22Rv1 (cell line): ENCODE results near the gene TM7SF3.
"Not testable (repeated sequence)": the region's sequence is repeated elsewhere in the genome, so short reads cannot be mapped to it uniquely, and the experiment has no call there.

ENCODE experiments used
- H3K27ac ChIP-seq: fragments of 450-650 bp; 2 replicates; pipeline ENCODE4 v1.5.1; 2017
- ZFX ChIP-seq: fragments of 450-650 bp; IDR thresholded peaks from 2 replicates; pipeline ENCODE4 v1.6.1; 2017; ENCODE audit warnings: antibody characterized with exemption, borderline replicate concordance
- TF ChIP-seq, protein P1 (sequence below): fragments of 450-650 bp; IDR thresholded peaks from 2 replicates; pipeline ENCODE4 v1.5.1; 2017; ENCODE audit warnings: mild to moderate bottlenecking

Gene TM7SF3

DNA sequence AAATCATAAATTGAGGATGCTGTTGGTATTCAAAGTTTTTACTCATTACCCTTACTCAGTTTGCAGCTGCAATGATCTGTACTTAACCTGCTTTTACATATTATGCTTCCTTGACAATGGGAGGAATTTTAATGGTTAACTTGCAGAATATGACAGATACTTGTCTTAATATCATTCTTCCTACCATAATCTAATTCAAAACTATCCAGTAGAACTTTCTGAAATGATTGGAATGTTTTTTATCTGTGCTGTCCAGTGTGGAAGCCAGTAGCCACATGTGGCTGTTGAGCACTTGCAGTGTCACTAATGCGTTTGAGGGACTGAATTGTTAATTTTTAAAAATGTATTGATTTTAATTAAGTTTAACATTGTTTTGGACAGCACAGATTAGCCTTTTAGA is 52.4 kb downstream of the TM7SF3 start:
- TF ChIP-seq, protein P1, sequence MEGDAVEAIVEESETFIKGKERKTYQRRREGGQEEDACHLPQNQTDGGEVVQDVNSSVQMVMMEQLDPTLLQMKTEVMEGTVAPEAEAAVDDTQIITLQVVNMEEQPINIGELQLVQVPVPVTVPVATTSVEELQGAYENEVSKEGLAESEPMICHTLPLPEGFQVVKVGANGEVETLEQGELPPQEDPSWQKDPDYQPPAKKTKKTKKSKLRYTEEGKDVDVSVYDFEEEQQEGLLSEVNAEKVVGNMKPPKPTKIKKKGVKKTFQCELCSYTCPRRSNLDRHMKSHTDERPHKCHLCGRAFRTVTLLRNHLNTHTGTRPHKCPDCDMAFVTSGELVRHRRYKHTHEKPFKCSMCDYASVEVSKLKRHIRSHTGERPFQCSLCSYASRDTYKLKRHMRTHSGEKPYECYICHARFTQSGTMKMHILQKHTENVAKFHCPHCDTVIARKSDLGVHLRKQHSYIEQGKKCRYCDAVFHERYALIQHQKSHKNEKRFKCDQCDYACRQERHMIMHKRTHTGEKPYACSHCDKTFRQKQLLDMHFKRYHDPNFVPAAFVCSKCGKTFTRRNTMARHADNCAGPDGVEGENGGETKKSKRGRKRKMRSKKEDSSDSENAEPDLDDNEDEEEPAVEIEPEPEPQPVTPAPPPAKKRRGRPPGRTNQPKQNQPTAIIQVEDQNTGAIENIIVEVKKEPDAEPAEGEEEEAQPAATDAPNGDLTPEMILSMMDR, result no peak
- TF ChIP-seq ZFX, result no peak
- no peak overlapping the region for H3K27ac ChIP-seq

DNA sequence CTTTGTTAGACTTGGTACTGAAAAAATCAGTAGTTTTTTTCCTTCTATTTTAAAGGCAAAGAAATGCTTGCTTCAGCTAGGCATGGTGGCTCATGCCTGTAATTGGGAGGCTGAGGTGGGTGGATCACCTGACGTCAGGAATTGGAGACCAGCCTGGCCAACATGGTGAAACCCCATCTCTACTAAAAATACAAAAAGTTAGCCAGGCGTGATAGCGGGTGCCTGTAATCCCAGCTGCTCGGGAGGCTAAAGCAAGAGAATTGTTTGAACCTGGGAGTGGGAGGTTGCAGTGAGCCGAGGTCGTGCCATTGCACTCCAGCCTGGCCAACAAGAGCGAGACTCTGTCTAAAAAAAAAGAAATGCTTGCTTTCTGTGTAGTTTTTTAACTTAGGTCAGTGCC is 52.8 kb downstream of the TM7SF3 start:
- not testable (repeated sequence) for H3K27ac ChIP-seq

DNA sequence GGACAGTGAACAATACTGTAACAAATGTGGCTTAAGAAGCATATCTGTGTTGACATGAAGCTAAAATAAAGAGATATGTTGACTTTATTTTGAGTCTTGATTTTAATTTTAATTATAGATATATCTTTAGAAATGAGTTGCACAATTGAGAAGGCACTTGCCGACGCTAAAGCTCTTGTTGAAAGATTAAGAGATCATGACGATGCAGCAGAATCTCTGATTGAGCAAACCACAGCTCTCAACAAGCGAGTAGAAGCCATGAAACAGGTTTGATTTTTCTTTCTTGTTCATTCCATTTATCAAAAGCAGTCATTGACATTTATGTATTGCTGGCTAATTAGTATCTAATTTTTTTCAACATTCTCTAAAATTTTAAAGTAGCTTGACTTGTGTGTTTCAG is 60.2 kb downstream of the TM7SF3 start:
- no peak overlapping the region for H3K27ac ChIP-seq
- TF ChIP-seq, protein P1, result no peak
- no peak for TF ChIP-seq ZFX

DNA sequence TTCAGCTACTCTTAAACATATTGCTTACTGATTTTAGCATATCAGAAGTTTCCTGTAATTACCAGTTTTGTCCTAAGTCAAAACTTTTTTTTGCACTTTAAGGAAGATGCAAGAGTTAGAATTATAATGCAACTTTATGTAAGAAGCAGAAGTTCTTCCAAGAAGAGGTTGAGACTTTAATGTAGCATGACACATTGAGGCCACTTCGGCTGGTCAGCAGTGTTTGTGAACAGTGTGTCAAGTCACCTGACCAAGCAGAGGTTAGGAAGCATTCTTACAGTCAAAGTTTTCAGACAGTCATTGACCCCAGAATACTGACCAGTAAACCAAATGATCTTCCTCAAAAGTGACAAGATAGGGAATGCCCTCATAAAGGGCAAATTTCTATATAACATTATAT is 60.7 kb downstream of the TM7SF3 start:
- TF ChIP-seq, protein P1, result no peak
- no peak for TF ChIP-seq ZFX
- no peak overlapping the region for H3K27ac ChIP-seq

DNA sequence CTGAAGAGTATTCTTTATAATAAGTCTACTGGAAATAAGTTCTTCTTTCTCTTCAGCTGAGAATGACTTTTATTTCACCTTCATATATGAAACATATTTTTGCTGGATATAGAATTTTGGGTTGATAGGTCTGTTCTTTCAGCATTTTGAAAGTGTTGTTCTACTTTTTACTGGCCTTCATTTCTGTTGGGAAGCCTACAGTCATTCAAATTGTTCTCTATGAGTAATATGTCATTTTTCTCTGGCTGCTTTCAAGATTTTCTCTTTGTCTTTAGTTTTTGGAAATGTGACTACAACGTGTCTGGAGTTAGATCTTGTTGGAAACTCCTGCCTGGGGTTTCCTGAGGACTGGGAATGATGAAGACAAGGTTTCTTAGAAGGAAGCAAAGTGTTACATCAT is 65.9 kb downstream of the TM7SF3 start:
- H3K27ac ChIP-seq, result no peak overlapping the region
- no peak for TF ChIP-seq ZFX
- TF ChIP-seq, protein P1, result no peak

DNA sequence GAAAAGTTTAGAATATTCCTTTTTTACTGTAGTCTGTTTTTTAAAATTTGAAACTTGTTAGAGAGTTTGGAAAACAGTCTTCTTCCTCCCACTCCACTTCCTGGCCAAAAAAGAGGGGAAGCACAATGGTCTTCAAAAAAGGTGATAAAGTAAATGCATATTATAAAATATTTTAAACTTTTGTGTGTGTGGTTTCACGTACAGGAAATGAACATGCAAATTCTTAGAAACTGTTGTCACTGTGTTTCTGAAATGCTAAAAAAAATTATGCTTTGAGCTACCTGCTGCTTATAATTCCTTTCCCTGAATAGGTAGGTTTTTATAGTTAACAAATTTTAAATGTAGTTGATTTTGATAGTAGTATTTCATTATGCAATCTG is 73.0 kb downstream of the TM7SF3 start:
- H3K27ac ChIP-seq, result no peak overlapping the region
- no peak for TF ChIP-seq ZFX
- TF ChIP-seq, protein P1, result no peak

DNA sequence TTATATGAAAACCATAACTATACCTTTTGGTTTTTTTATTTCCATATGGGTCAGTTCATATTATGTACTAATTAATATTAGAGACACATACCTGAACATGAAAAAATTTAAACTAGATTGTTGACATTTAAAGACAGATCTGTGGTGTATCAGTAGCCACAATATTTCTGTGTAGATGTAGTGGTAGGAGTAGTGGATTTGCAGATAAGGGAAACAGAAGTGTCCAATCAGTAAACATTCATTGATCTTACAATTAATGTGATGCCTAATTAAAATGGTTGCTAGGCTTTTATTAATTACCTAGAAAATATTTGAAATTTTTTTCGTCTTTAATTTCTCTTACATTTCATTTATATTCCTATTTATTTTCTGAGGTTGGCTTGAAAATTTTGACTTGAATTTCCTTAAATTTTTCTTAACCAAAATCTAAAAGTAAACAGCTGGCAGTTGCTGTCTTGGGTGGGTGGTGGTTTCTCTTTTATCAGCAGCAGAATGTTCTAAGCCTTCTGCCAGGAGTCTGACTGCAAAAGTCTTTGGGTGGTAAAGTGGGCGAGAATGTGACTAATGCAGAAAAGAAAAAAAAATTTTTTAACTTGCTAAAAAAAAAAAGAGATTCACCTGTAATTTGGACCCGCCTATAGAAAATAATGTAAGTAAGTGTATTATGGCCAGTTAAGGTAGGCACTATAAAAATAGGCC is 73.5 kb downstream of the TM7SF3 start:
- TF ChIP-seq, protein P1, result no peak
- TF ChIP-seq ZFX, result no peak
- no peak overlapping the region for H3K27ac ChIP-seq

DNA sequence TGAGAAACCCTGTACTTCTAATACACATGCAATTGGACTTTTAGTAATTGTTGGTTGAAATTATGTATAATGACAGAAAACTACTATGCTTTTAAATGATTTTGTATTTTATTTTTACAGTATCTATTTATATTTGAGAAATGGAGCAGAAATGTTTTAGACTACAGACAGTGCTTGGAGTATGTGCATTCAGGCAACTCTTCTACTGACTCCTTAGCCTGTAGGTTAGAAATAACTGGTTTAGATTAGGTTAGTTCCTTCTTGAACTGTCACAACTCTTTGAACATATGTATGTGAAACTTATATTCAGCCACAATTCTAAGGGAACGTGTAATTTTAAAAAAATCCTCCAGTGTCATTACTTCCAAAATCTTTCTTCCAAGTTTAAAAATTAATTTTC is 74.2 kb downstream of the TM7SF3 start:
- H3K27ac ChIP-seq, result no peak overlapping the region
- TF ChIP-seq ZFX, result no peak
